Activated CD8-positive, alpha-beta memory T cell treated with anti-CD3 and anti-CD28 coated beads, Interleukin-2, amount 50 U/mL, for 48 hours (primary cell): ENCODE results near the gene SLC35A1.

ENCODE experiments used
- DNase-seq: peaks from one replicate; pipeline ENCODE4 v3.0.0-alpha.2; 2020

Gene SLC35A1

DNA sequence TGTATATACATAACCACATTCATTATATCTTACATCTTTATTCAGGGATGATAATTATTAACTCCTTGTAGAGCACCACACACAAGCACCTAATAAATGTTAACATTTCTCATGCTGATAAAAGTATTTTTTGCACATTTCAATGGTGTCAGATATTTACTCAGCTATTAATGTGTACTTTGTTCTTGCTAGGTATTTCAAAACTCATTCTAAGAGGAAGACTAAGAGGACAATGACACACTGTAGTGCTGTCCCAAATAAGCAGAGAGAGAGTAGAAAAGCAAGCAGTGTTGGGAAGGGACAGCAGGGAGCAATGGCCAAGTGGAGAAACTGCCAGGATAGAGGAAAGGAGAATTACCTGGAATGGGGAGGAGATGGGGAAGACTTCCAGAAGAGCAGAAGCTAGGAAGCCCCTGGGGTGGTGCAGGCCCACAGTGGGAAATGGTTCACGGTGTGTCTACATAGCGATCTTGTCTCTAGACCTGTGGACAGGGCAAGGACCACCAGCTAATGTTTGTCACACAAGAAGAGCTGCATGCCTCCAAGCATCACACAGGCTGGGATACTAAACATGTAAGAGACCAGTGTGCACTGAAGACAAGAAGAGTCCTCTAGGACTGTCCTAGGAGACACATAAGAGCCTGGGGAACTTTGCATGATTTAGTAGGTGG lies 61.7 kb downstream of the SLC35A1 start:
- no peak for DNase-seq

DNA sequence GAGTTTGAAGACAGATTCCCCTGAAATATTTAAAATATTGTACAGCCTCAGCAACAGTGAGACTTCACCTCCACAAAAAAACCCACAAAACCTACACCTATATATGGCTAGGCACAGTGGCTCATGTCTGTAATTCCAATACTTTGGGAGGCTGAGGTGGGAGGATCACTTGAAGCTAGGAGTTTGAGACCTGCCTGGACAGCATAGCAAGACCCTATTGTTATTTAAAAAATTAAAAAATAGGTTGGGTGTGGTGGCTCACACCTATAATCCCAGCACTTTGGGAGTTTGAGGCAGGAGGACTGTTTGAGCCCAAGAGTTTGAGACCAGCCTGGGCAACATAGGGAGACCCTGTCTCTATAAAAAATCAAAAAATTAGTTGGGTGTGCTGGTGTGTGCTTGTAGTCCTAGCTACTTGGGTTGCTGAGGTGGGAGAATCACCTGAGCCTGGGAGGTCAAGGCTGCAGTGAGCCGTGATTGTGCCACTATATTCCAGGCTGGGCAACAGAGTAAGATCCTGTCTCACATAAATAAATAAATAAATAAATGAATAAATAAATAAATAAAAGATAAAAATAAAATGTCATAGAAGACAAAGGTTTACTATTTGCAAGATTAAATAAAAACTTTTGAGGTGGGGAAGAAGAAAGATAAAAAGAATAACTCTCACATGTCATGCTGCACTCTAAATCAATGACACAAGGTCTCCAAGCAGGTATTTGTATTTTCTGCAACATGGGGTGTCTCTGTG lies 65.9 kb downstream of the SLC35A1 start:
- no peak for DNase-seq

DNA sequence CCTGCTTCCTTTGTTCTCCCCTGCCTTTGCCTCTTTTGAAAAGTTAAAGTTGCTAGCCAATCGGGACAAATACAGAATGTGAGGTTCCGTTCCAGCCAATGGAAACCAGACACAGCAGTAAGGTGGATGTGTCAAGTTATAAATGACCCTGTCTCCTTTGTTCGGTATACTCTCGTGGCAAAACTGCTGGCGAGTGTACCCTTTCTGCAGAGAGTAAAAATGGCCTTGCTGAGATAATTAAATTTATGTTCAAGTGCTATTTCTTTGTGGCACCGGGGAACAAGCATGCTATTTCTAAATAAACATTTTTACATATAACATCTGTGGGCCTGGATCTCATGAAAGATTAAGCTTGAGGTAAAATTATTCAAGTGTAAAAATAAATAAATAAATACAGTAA lies 66.8 kb downstream of the SLC35A1 start:
- DNase-seq: no peak

DNA sequence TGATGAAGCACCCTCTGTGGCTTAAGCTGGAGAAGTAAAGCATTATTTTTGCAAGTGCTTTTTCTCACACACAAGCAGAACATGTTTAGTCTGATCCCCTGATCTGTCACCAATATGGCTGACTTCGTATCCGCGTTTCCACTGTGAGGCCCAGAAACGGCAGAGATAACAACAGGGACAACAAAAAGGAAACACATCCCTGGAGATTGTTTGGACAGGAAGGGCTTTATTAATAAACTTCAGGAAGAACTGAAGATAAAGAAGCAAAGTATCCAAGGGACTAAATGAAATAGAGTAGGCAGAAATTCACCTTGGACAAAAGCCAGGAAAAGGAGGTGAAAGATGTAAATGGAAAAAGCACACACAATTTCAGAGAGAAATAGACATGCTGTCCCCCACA lies 67.8 kb downstream of the SLC35A1 start:
- no peak for DNase-seq

DNA sequence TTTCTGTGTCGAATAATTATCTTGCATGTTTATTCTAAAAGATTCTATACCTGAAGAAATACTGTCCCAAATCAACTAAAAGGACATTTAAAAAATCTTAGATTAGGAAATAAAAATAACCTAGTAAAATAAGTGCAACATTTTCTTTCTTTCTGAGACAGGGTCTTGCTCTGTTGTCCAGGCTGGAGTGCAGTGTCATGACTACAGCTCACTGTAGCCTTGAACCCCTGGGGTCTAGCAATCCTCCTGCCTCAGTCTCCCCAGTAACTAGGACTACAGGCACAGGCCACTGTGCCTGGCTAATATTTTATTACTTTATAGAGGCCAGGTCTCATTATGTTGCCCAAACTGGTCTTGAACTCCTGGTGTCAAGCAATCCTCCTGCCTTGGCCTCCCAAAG lies 68.3 kb downstream of the SLC35A1 start:
- no peak for DNase-seq

DNA sequence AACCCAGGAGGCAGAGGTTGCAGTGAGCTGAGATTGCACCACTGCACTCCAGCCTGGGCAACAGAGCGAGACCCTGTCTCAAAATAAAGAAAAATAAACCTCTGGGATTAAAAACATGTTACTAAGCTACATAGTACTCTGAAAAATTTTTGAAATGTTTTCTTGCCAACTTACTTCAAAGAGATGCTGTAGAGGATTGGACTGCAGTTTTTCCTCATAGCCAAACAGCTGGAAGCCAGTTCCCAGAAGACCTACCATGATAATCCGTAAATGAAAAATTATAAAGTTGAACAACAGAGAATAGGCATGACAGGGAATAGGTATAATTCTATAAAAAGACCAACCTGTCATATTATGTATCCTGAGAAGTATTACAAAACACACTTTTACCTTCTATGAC lies 69.0 kb downstream of the SLC35A1 start:
- DNase-seq: no peak

DNA sequence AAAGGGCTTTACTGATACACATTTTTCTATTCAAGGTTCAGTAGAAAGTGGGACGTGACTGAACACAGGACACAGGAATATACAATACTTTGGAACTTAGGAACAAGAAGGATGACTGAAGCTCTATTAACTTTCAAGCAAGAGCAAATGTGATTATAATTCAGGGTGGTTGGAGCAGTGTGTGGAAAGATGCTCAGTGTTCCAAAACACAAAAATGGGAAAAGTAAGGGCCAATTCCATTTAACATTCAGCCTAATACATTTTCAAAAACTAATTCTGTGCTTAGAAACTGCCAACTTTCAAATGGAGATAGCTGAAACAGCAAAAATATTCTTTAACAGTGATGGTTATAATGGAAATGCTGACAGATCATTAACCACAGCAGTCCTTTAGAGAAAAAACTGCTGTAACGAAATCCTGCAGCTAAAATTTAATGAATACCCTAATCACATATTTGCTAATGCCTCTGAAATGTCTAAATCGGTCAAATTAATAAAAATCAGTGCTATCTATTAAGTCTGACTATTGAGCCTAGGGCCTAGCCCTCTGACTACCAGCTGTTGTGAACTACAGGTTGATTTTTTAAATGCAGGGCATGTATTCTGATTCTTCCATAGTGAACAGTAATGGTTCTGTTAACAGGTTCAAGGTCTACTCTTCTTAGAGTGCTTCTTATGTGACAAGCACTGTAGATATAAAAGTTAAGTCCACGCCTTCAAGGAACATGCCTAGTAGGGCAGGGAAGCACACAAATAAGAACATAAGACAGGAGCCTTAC lies 71.1 kb downstream of the SLC35A1 start:
- no peak for DNase-seq

DNA sequence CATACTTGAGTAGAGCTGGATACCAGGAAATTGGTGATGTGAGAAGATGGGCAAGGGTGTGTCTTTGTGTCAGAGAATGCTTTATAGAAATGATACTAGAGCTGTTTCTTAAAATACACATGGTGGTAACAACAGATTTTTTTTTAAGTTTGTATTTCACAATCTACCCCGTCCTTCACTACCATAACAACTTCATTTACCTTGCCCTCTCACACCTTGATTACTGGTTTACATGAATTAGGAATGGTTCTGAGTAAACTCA lies 71.6 kb downstream of the SLC35A1 start:
- no peak for DNase-seq

DNA sequence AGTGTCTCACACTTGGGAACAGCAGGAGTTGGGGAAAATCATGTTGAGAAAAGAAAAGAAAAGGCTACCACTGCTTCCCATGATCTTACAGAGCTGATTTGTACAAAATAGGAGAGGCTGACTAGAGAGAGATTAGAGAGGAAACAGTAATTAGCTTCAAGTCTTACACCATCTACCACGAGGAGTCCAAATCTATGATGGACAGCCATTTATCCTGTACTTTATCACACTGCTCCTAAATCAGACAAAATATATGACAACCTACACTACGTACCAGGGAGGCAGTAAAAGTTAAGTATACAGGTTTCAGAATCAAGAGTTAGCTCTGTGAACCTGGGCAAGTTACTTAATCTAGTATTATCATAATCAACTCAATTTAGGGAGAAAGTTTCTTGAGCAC lies 79.0 kb downstream of the SLC35A1 start:
- DNase-seq: no peak

DNA sequence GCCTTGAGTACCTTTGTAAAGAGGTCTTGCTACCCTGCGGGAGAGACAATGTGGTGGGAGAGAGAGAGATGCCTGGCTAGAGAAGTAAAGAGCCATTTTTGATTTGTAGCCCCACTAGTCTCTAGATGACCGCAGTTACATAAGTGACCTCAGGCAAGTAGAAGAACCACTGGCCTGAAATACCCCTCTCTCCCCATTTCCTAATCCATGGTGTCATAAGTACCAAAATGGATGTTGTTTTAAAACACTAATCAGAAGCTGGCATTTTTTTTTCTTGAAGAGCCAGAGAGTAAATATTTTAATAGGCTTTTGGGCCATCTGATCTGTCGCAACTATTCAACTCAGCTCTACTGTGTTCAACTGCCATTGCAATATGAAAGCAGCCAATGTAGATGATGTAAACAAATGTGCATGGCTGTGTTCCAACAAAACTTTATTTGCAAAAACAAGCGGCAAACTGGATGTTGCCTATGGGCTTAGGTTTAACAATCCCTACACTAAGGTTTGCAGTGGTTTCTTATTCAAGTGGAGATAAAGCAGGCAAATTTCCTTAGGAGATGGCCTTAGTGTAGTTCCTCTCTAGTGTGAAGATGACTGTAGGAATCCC lies 80.5 kb downstream of the SLC35A1 start:
- DNase-seq: no peak

DNA sequence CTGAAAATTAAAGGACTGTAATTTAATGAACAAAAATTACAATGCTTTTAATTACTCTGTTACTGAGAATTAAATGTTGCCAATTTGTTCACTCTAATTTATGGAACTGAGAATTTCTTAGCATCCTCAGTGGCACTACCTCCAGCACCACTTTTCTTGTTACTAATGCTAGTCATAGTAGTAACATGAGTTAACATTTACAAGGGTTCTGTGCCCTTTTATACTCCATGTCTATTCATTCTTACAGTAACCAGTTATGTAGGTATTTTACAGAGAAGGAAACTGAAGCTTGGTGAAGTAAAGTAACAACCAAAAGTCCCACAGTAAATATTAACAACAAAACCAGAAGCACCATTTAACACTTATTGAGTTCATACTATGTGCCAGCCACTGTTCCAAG lies 82.7 kb downstream of the SLC35A1 start:
- DNase-seq: no peak

DNA sequence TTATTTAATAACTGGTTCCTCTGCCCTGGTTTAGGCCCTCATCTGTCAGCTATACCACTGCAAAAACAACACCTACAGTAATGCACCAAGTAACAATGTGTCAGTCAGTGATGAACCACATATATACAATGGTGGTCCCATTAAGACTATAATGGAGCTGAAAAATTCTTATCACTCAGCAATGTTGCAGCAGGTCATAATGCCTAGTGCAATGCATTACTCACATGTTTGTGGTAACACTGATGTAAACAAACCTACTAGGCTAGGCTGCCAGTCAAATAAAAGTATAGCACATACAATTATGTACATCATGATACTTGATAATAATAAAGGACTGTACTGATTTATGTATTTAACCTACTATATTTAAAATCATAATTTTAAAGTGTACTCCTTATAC lies 85.7 kb downstream of the SLC35A1 start:
- DNase-seq: no peak

DNA sequence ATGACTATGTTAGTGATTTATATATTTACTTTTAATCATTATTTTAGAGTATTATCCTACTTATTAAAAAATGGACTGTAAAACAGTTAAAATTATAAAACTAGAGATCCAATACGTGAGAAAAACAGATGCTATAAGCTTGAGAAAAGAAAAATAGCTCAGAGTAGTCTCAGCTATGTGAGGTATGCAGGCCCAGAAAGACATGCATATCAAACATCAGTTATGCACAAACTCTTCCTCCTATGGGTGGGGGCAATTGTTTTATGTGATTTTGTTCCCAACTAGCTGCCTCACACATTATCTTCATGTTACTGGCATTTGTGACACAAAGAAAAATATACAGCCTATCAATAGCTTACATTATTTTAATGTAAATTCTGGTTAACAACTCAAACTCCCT lies 88.2 kb downstream of the SLC35A1 start:
- no peak for DNase-seq
